Right lobe of liver (tissue), 6 donors: ENCODE data around the gene NEMP2. TPM values are rescaled to one million over a fixed set of nuclear protein-coding genes. Genes with fewer than 3 reads are reported as not detected.

ENCODE experiments used
- ATAC-seq, 4 donors: fragments of 200-7000 bp; cut with Tn5 transposase; one replicate each; pipeline ENCODE4 v1.9.1; 2020; ENCODE audit warnings: mild to moderate bottlenecking in 4 of 4, moderate library complexity in 4 of 4
- DNase-seq, 3 donors: peaks; one replicate each; pipeline ENCODE4 v3.0.0-alpha.2; 2020
- H3K27ac ChIP-seq, 3 donors: fragments of 200-600 bp; one replicate each; pipeline ENCODE4 v1.8.0; 2022
- H3K27me3 ChIP-seq, 2 donors: fragments of 200-600 bp; one replicate each; pipeline ENCODE4 v1.8.0; 2022
- H3K36me3 ChIP-seq, 4 donors: fragments of 200-600 bp; sonication (generic) in 1 of 4; one replicate each; pipeline versions ENCODE4 v1.5.1 to v1.8.0; 2017 to 2022; ENCODE audit warnings: control low read depth in 1 of 4
- H3K4me1 ChIP-seq, 4 donors: fragments of 200-600 bp; sonication (generic) in 1 of 4; one replicate each; pipeline versions ENCODE4 v1.5.1 to v1.8.0; 2017 to 2022; ENCODE audit warnings: control low read depth in 1 of 4
- H3K4me3 ChIP-seq, 3 donors: fragments of 200-600 bp; one replicate each; pipeline ENCODE4 v1.8.0; 2022
- H3K9me3 ChIP-seq, 4 donors: fragments of 200-600 bp; sonication (generic) in 1 of 4; one replicate each; pipeline versions ENCODE4 v1.5.1 to v1.8.0; 2017 to 2022; ENCODE audit warnings: control low read depth in 1 of 4
- POLR2A ChIP-seq: fragments of 450-650 bp; IDR thresholded peaks from one replicate; pipeline ENCODE4 v1.6.1; 2017; ENCODE audit warnings: antibody characterized with exemption, mild to moderate bottlenecking
- WGBS: methylation state at CpG from one replicate; pipeline ENCODE4 v1.1.6; 2018; ENCODE audit warnings: low coverage, low lambda C conversion rate; ENCODE audit not compliant: insufficient coverage; ENCODE audit errors: missing lambda C conversion rate; 5-methylcytosine and 5-hydroxymethylcytosine counted together
- intact Hi-C, 2 donors: fragments of 100-400 bp; cut with DNase I; formaldehyde crosslinking; loops; one replicate each; pipeline versions ENCODE4 v1.11.2 to v1.14.1; 2022
- total RNA-seq, 6 experiments: library from RNA; depleted of rRNA in 2 of 6; stranded (reverse); fragments of >200 nt in 2 of 6; fragmentation: NEBNext Ultra II Directional in 3 of 6; extraction: Animal tissue kit (Norgen Biotek cat#: 25700) in 3 of 6; gene quantifications; one replicate each; pipeline versions ENCODE4 v1.1.0 to v1.2.4, GENCODE V29; 2016 to 2023
- TF ChIP-seq, protein P1 (sequence below), 4 donors: fragments of 200-600 bp in 3 of 4; fragments of 450-650 bp in 1 of 4; IDR thresholded peaks; one replicate each; pipeline versions ENCODE4 v1.5.1 to v1.8.0; 2016 to 2022; ENCODE audit warnings: antibody characterized with exemption in 4 of 4, mild to moderate bottlenecking in 2 of 4
- donor health status: DM: no; HTN: yes; CAD: no.
- donor health status: DM: no; HTN: no; CAD: no.
- donor health status: DM: no; HTN: no; CAD: no.
- donor health status: DM: no; HTN: yes; CAD: no.
- donor health status: DM: no; HTN: yes; CAD: no.

Gene NEMP2
- total RNA-seq, 6 experiments from 2014 or later = 2.0 to 4.1 (median 2.7) TPM

GRCh38 chr2:190488516-190489233, 45.8 kb downstream of the NEMP2 start:
- TF ChIP-seq, protein P1, sequence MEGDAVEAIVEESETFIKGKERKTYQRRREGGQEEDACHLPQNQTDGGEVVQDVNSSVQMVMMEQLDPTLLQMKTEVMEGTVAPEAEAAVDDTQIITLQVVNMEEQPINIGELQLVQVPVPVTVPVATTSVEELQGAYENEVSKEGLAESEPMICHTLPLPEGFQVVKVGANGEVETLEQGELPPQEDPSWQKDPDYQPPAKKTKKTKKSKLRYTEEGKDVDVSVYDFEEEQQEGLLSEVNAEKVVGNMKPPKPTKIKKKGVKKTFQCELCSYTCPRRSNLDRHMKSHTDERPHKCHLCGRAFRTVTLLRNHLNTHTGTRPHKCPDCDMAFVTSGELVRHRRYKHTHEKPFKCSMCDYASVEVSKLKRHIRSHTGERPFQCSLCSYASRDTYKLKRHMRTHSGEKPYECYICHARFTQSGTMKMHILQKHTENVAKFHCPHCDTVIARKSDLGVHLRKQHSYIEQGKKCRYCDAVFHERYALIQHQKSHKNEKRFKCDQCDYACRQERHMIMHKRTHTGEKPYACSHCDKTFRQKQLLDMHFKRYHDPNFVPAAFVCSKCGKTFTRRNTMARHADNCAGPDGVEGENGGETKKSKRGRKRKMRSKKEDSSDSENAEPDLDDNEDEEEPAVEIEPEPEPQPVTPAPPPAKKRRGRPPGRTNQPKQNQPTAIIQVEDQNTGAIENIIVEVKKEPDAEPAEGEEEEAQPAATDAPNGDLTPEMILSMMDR (IDR thresholded peaks at IDR 0.05) = no peak
- TF ChIP-seq POLR2A = no peak
- ATAC-seq = no peak
- no peak overlapping the region for H3K27ac ChIP-seq
- H3K27me3 ChIP-seq = no peaks in the 10 kb centered on the region
- intact Hi-C loops = no loop called here
- no peak overlapping the region for H3K4me3 ChIP-seq
- no peaks in the 10 kb centered on the region for H3K4me1 ChIP-seq
- WGBS = 95% methylated on average over 6 of the region's 6 CpGs
- no peaks in the 10 kb centered on the region for H3K9me3 ChIP-seq
- peaks cover 0 to 1% (median 0%) of the 10 kb centered on the region in 4 donors for H3K36me3 ChIP-seq
- no peak for DNase-seq

DNA sequence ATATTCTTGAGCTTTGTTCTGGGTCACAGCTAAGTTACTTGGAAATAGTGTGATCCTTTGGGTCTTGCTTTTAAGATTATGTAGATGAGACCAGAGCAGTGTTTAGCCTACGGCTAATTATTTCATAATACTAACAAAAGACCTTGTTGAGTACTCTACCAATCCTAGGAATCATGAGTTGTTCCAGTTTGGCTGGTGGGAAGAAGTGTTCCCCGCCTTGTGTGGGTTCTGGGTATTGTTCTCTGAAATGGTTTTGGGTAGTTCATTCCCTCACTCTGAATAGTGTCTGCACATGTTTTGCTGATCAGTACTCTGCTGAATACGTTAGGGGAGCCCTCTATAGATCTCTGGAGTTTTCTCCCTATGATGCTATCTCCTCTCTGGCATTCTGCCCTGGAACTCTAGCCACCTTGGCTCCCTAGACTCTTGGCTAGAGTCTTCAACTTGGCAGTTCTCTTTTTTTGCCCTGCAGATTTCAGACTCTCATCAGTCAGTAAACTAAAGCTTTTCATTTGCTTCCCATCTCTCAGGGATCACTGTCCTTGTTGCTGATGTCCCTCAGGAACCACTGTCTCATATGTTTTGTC, 48.4 kb downstream of the NEMP2 start:
- 57% methylated on average over 1 of the region's 3 CpGs for WGBS
- H3K27ac ChIP-seq = no peak overlapping the region
- ATAC-seq (no peak), DNase-seq (no peak)
- H3K27me3 ChIP-seq = no peaks in the 10 kb centered on the region
- intact Hi-C loops = no loop called here
- no peak for TF ChIP-seq POLR2A
- TF ChIP-seq, protein P1 (IDR thresholded peaks at IDR 0.05) = no peak
- H3K4me3 ChIP-seq = no peak overlapping the region
- H3K36me3 ChIP-seq = peaks cover 0 to 1% (median 0%) of the 10 kb centered on the region in 4 donors
- no peaks in the 10 kb centered on the region for H3K9me3 ChIP-seq
- no peaks in the 10 kb centered on the region for H3K4me1 ChIP-seq

DNA sequence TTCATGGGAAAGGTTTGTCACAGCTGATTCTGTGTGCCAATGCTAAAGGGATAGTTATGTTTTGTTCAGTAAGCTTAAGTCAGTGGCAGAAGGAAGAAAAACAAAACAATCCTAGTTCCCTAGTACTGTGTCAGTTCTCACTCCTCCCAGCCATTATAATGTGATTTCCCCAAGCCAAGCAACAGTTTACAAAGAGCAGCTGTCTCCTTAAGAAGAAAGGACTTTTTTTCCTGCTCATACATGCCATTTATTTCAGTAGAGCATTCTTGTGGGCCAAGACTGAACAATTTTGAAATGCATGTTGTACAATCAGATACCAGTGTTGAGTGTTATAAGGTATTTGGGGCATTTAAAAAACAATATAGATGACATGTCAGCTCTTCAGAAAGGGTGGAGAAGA, 52.1 kb downstream of the NEMP2 start:
- no peak for ATAC-seq
- Histone ChIP-seq H3K27me3 (no peaks in the 10 kb centered on the region), H3K36me3 (no peaks in the 10 kb centered on the region), H3K27ac (no peak overlapping the region), H3K4me3 (no peak overlapping the region), H3K4me1 (peaks cover 0 to 7% (median 0%) of the 10 kb centered on the region in 4 donors), H3K9me3 (no peaks in the 10 kb centered on the region)
- DNase-seq = no peak
- TF ChIP-seq POLR2A = no peak
- intact Hi-C loops = no loop called here

DNA sequence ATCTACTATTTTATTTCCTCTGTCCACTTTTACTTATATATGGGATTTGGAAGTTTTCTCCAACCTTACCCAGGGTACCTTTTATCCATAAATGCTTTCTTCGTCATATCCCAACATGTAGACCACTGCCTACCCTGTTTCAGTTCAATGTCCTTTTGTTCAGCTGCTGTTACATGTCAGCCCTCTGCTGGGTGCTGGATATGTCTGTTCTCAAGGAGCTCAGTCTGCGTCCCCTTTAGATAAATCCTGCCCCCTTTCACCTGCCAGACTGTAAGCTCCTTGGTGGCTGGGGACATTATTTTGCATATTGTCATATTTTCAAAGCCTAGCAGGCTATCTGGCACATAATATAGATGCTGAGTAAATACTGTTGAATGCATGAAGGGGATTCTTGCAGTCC, 53.2 kb downstream of the NEMP2 start:
- intact Hi-C loops = no loop called here
- peaks cover 0 to 7% (median 0%) of the 10 kb centered on the region in 4 donors for H3K4me1 ChIP-seq
- H3K4me3 ChIP-seq = no peak overlapping the region
- H3K36me3 ChIP-seq = no peaks in the 10 kb centered on the region
- ATAC-seq (no peak), DNase-seq (no peak)
- TF ChIP-seq POLR2A = no peak
- TF ChIP-seq, protein P1 (IDR thresholded peaks at IDR 0.05) = no peak
- H3K27ac ChIP-seq = no peak overlapping the region
- no peaks in the 10 kb centered on the region for H3K27me3 ChIP-seq
- 46% methylated on average over 2 of the region's 2 CpGs for WGBS
- H3K9me3 ChIP-seq = no peaks in the 10 kb centered on the region

DNA sequence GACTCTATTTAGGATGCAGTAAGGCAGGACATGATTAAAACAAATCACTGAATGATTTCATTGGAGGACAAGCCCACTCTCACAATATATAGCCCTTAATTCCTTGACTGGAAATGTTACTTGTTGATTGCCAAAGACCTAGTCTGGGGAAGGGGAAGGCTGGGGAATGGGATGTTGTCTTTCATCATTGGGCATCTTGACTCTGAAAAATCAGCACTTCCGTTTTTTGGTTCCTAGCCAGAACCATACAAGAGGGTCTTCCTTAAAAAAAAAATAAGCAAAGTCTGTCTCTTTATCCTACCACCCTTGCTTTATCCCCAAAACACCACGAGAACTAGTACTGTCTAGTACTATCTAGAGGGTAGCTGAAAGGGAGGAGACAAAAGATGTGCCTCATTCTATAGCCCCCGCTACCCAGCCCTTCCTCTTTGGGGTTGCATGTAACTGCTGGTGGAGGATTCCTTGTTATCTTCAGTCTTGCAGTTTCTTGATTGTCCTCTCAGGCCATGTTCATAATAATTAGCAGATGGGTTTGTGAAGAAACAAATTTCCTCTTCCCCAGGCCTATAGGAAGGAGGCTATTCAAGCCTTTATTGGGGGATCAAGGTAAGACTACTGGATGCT, 55.8 kb downstream of the NEMP2 start:
- no peak overlapping the region for H3K4me3 ChIP-seq
- intact Hi-C loops = no loop called here
- H3K36me3 ChIP-seq = no peaks in the 10 kb centered on the region
- no peak overlapping the region for H3K27ac ChIP-seq
- H3K4me1 ChIP-seq = peaks cover 0 to 7% (median 0%) of the 10 kb centered on the region in 4 donors
- no peaks in the 10 kb centered on the region for H3K9me3 ChIP-seq
- TF ChIP-seq POLR2A = no peak
- TF ChIP-seq, protein P1 (IDR thresholded peaks at IDR 0.05) = no peak
- ATAC-seq (no peak), DNase-seq (no peak)
- WGBS = 78% methylated on average over 3 of the region's 3 CpGs
- H3K27me3 ChIP-seq = no peaks in the 10 kb centered on the region
